NCI-H2196 treated with DMSO at 0.1 percent for 48 hours (cell line): ENCODE results near the gene DDX27.
A peak's percentile ranks its signal among the peaks of the same experiment; 100 is the strongest.
"Not testable (repeated sequence)": the region's sequence is repeated elsewhere in the genome, so short reads cannot be mapped to it uniquely, and the experiment has no call there.

Source experiments
- DNase-seq: peaks from one replicate; lab custom pipeline; 2025; ENCODE audit not compliant: unreplicated experiment; lab: John Stamatoyannopoulos, UW

DDX27 gene

DNA sequence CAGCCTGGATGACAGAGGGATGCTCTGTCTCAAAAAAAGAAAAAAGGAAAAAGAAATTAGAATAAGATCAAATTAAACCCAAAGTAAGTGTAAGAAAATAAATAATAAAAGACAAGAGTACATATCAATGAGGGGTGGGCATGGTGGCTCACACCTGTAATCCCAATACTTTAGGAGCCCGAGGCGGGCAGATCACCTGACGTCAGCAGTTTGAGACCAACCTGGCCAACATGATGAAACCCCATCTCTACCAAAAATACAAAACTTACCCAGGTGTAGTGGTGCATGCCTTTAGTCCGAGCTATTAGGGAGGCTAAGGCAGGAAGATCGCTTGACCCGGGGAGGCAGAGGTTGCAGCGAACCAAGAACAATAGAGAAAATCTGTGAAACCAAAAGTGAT, 16.2 kb upstream of the DDX27 start:
- no peak for DNase-seq

DNA sequence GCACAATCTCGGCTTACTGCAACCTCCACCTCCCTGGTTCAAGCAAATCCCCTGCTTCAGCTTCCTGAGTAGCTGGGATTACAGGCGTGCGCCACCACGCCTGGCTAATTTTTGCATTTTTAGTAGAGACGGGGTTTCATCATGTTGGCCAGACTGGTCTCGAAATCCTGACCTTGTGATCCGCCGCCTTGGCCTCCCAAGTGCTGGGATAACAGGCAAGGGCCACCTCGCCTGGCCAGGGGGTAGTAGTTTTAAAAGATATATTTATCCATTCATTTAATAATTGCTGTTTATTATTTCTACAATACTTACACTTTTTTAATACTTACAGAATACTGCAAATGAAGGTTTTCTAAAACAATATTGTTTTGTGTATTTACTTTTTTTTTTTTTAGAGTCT, 15.5 kb upstream of the DDX27 start:
- no peak for DNase-seq

DNA sequence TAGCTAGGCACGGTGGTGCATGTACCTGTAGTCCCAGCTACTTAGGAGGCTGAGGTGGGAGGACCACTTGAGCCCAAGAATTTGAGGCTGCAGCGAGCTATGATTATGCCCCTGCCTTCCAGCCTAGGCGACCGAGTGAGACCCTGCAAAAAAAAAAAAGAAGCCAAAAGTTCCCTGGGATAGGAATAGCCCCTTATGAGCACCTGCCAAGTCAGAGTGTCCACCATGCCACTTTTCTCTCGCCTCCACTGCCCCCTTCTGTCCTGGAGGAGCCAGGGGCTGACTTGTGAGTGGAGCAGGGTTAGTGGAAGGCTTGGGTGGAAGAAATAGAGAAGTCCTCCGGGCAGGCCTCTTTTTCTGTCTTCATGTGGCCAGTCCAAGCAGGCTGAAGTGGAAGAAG, 12.1 kb upstream of the DDX27 start:
- no peak for DNase-seq

DNA sequence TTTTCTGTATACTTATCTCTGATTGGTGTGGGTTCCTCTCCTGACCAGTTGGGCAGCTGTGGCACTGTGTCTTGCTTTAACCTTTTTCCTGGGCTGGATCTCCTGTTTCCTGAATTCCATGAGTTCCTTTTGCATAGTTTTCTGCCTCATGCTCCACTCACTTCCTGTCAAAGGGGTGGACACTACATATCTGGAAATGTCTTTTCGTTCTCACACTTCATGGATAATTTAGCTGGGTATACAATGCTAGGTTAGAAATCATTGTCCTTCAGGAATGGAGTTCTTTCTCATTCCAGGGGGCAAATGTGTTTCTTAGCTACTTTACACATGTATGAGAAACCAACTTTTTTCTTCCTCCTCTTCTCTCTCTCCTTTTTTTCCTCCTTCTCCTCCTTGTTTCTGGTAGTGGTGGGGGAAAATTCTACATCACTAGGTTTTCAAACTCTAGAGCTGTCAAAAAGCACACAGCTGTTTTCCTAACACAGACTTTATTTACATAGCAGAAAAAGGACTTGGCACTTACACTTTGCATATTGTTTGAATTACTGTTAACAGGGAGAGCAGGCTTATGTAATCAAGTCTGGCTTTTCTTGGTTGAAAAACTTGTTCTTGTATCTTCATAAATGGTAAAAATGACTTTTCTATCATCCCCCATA, 9.0 kb upstream of the DDX27 start:
- DNase-seq, result no peak

DNA sequence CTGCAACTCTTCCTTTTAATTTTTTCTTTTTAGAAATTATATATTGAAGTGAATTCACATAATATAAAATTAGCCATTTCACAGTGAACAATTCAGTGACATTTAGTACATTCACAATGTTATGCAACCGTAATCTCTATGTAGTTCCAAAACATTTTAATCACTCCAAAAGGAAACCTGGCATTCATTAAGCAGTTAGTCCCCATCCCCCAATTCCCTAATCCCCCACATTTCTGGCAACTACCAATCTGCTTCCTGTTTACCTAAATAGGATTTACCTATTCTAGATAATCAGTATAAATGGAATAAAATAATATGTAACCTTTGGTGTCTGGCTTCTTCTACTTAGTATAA, 8.5 kb upstream of the DDX27 start:
- DNase-seq, result no peak

DNA sequence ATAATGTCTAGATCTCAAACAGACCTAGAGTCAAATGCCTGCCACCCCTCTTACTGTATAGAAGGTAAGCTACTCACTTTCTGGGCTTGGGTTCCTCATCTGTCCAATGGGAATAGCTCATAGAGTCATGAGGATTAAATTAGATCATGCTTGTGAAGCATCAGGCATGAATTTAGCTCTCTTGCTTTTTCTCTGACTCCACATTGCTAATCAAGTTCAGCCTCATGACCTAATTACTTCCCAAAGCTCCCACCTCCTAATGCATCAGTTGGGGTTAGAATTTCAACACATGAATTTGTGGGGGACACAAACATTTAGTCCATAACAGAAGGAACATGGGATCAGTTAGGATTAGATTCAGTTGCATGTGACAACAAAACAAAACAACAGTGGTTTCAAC, 4.6 kb upstream of the DDX27 start:
- no peak for DNase-seq

DNA sequence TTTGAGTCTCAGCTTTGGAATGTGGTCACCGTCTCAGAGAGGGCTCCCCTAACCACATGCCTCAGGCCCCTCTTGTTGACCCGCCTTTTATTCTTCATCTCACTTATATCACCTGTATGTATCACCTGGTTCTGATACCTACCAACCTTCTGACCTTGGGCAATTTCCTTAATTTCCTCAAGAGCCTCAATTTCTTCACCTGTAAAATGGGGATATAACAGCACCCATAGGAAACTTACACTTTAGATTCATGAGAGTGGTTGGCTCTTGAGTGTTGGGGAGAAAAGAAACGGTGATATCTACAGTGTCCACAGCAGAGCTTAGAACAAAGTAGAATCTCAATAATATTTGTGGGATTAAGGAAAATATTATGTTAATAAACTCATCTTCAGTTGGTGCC, 4.0 kb upstream of the DDX27 start:
- no peak for DNase-seq

DNA sequence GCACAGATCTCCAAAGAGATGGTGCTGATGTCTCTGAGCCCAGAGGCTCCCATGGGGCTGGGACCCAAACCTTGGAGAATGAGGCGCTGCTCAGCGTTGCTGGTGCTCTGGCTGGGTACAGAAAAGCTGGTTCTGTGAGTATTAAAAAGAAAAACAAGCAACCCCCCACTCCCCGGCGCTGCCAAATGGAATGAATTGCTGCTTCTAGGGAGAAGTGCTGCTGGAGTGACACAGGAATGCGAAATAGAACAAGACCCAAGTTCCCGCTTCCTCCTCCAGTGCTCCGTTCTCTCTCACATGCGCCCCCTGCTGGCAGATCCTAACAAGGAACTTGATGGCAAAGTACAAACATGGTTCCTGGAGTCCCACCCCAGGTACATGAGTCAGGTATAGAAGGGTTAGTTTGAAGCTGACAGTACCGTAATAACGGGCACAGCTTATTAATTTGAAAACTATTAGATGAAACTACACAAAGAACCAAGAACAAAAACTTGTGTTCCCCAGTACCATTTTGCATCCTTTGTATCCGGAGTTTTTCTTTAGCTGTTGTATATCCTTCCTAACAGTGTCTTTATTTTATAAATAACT, 2.1 kb upstream of the DDX27 start:
- peak; percentile 64 for DNase-seq

DNA sequence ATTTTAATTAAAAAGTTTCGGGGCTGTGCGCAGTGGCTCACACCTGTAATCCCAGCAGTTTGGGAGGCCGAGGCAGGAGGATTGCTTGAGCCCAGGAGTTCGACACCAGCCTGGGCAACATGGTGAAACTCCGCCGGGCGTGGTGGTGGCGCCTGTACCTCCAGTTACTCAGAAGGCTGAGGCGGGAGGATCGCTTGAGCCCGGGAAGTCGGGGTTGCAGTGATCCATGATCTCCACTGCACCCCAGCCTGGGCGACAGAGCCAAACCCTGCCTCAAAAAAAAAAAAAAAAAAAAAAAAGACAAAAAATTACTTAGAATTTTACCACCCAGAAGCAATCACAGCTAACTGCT, 501 bp upstream of the DDX27 start:
- DNase-seq, result not testable (repeated sequence)

DNA sequence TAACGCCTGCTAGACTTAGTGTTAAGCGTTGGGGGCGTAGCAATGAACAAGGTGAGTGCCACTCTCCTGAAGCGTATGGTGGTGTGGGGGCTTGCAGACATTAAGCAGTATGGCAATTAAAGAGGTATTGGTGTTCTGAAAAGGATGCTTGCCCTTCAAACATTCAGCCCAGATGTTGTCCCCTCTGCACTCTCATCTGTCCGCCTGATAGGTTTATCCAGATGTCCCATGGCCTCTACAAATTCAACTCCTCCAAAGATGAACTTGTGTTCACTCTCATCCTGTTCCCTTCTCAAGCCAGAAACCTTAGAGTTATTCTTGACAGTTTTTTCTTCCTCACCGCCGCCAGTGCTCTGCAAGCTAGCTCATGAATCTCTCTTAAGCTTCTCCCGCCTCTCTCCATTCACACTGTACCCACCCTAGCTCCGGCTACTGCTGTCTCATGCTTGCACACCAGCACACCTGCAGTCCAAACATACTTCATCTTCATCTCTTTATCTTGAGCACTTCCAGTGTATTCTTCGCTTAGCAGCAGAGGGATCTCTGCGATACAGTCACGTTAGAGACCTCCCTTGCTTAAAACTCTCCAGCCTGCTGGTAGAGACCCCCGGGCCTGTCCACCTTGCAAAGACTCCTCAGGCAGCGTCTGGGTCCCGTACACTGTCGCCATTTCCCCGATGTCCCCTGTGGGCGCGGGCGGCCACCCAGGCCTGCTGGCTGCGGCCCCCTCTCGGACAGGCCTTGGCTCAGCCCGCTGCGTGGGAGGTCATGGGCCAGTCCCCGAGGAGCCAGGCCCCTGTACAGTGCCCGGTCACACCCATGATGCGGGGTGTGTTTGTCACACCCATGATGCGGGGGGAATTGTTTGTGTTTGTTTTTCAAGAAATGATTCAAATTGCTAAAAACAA, 962 bp downstream of the DDX27 start:
- no peak for DNase-seq

DNA sequence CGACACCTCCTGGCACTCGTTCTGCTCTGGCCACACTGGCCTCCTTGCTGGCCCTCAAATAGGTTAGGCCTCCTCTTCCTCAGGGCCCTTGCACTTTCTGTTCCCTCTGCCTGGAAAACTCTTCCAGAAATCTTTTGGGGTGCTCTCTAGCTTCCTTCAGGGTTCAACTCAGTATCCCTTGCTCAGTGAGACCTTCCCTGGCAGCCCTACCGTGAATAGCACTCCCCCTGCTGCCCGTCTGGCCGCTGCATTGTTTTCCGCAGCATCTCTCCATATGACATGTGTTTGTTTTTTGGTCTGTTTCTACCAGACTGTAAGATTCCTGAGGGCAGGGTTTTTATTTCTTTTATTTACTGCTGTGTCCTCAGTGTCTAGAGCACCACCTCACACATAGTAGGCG, 6.7 kb downstream of the DDX27 start:
- DNase-seq, result no peak

DNA sequence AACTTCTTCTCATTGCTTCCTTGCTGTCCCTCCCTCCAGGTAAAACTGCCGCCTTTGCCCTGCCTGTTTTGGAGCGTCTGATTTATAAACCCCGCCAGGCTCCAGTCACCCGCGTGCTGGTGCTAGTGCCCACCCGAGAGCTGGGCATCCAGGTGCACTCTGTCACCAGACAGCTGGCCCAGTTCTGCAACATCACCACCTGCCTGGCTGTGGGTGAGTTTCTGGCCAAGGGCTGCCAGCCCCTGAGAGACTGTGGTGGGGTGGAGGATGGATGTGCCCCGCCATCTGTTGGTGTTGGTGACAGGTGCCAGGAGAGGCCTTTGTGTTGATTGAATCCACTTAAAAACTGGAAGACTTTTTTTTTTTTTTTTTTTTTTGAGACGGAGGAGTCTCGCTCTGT, 9.5 kb downstream of the DDX27 start:
- DNase-seq, result peak; percentile 10

DNA sequence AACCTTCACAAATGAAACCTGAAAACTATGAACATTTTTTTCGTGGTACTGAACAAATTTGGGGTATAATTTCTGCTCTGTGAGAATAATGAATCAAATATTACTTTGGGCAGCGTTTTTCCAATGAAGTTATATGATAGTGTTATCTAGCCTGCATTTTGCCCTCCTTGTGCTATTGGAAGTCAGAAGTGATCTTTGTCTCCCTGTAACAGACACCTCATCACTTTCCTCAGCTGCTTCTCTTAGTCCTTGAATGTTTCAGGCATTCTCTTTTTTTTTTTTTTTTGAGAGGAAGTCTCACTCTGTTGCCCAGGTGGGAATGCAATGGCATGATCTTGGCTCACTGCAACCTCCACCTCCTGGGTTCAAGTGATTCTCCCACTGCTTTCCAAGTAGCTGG, 10.2 kb downstream of the DDX27 start:
- no peak for DNase-seq

DNA sequence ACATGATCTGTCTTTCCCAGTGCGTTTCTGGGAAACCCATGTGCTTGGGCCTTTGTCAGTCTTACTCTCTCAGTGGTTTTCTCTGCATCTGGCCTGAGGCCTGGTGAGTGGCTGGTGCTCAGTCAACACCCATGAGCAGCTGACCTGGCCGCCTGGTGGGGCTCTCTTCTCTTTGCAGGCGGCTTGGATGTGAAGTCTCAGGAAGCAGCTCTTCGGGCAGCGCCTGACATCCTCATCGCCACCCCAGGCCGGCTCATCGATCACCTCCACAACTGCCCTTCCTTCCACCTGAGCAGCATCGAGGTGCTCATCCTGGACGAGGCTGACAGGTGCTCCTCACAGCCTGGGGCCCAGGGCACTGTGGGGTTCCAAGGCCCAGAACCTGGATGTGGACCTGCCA, 10.8 kb downstream of the DDX27 start:
- peak; percentile 80 for DNase-seq

DNA sequence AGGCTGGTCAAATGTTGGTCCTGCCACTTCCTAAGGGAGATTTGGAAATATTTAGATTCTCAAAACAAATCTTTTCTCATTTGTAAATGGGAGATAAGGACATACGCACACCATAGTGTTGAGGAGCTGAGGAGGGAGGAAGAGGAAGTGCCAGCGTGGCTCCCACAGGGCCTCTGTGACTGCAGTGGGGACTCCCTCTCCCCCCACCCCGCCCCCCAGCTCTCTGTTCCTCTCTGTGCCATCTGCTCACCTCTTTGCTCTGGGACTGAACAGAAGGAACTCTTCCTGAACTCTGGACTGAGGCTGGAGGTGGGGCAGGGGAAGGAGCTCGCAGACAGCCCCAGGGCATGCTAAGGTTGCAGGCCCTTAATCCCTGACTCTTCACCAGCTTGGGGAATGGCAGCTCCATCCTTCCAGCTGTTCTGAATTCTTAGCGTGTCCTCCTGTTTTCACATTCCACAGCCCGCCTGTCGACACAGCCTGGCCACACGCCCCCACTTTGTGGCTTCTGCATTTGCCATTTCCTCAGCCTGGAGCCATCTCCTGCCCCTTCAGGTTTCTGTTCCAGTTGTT, 11.4 kb downstream of the DDX27 start:
- DNase-seq, result no peak

DNA sequence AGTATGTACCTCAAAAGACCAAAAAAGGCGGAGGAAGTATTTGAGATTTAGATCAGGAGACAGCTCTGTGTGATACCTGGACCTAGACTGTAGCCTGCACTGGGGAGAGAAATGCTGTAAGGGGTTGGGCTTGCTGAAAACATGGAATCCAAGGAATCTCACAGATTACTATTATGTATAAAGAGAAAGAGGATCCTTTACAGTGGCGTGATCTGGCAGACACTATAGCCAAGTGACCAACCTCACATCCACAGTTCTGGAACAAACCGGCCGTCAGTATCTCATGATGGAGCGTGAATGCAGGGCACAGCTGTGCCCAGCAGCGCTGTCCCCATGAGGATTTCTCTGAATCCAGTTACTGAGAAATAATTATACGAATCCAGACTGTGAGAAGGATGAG, 12.3 kb downstream of the DDX27 start:
- no peak for DNase-seq

DNA sequence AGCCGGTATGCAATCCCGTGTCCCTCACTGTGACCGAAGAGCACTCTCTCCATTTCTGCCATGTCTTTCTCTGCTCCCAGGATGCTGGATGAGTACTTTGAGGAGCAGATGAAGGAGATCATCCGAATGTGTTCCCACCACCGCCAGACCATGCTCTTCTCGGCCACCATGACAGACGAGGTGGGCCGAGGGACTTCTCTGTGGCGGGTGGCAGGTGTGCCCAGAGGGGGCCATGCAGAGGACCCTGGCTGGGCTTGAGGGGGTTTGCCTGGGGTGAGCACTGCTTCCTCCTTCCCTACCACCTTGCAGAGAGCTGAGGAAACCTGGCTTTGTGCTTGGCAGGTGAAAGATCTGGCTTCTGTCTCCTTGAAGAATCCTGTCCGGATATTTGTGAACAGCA, 14.0 kb downstream of the DDX27 start:
- DNase-seq, result no peak

DNA sequence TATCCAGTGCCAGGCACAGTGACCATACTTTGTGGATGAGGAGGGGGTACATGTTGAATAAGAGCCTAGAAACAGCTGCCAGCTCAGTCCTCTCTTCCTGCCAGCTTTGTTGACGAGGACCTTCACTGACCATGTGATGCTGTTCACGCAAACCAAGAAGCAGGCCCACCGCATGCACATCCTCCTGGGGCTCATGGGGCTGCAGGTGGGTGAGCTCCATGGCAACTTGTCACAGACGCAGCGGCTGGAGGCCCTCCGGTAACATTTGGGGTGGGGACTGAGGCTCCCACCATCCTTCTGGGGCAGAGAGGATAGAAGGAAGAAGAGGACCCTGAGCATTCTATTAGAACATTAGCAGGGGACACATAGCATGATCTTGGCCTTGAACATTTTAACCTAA, 15.6 kb downstream of the DDX27 start:
- DNase-seq, result no peak

DNA sequence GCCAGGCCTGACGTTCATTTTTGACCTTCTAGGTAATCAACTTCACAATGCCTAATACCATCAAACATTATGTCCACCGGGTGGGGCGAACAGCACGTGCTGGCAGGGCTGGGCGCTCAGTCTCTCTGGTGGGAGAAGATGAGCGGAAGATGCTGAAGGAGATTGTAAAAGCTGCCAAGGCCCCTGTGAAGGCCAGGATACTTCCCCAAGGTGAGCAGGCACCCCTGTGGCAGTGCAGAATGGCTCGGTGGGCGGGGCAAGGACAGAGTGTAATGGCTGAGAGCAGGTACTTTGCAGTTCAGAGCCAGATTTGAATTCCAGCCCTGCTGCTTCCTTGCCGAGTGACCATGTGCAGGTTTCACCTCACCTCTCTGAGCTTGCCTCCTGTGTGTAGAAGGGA, 17.1 kb downstream of the DDX27 start:
- no peak for DNase-seq

DNA sequence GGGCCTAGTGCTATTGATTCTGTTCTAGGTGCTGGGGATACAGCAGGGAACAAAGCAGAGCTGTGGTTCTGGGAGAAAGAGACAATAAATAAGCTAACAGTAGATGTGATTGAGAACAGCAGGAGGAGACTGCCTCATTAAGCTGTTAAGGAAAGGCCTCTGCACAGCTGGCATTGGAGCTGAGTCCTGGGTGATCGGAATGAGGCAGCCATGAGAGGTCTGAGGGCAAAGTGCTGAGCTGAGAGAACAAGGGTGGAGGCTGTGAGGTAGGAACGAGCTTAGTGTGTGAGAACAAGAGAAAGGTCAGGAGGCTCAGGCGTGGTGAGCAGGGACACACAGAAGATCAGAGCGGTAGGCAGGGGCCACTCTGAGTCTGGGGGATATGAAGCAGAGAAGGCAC, 18.3 kb downstream of the DDX27 start:
- no peak for DNase-seq

DNA sequence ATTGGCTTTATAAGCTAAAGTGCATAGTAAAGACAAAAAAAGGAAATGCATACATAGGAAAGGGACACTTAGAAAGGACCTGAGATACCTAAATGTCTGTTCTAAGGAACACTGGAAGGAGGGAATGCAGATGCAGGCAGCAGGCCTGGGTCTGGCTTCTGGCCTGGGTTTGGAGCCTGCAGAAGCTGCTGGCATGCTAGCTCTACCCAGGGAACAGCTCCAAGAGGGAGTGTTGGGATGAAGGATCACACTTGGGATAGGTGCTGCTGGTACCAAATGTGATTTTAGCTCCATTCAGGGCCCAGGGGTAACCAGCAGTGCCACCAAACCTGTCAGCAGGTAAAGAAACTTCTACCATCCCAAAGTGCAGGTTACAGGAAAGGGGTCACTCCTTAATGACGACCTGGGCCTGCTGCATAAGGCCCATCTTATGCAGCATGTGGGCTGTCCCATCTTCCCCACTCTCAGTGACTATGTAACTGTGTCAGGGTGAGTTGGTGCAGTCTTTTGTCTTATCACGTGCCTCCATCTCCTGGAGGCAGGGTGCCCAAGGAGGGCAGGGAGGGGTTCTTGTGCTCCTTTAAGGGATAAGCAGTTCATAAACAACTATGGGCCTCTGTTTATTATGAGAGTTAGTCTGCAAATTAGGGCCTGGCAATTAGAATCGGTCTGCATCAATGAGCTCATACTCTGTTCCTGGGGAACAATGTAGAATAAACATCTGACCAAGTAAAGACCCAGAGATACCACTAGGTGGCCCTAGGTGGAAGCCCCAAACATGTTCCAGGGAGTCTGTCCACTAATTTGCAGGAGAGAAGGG, 26.9 kb downstream of the DDX27 start:
- peak; percentile 64 for DNase-seq
